ENCODE results near the gene RASGRP2.

DNA sequence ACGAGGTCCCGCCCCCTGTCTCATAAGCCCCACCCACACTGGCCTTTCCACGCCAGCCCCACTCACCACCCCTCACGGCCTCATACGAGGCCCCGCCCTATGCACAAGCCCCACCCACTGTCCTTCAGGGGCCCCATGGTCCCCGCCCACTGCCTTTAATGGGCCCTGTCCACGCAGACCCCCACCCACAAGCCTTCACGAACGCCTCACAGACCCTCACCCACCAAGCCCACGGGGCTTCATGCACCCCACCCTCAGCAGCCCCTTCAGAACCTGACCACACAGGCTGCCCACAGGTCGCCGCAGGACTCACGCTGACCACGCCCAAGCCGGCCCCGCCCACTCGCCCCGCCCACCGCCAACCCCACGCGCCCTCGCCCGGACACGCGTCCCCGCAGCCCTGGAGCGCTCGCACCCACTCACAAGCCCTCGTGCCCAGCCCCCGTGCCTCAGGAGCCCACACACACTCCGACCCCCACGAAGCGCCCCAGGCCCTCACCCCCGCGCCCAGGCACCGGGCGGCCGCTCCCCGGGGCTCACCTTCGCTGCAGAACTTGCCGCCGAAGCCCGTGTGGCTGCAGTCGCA, 31.4 kb downstream of the RASGRP2 start:
- TF ChIP-seq, protein P1, sequence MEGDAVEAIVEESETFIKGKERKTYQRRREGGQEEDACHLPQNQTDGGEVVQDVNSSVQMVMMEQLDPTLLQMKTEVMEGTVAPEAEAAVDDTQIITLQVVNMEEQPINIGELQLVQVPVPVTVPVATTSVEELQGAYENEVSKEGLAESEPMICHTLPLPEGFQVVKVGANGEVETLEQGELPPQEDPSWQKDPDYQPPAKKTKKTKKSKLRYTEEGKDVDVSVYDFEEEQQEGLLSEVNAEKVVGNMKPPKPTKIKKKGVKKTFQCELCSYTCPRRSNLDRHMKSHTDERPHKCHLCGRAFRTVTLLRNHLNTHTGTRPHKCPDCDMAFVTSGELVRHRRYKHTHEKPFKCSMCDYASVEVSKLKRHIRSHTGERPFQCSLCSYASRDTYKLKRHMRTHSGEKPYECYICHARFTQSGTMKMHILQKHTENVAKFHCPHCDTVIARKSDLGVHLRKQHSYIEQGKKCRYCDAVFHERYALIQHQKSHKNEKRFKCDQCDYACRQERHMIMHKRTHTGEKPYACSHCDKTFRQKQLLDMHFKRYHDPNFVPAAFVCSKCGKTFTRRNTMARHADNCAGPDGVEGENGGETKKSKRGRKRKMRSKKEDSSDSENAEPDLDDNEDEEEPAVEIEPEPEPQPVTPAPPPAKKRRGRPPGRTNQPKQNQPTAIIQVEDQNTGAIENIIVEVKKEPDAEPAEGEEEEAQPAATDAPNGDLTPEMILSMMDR (IDR thresholded peaks at IDR 0.05), result no peak
- no peak for TF ChIP-seq POLR2AphosphoS5 (IDR thresholded peaks at IDR 0.05)
